ENCODE measurements around the gene PPTC7.
"Not testable (repeated sequence)": the region's sequence is repeated elsewhere in the genome, so short reads cannot be mapped to it uniquely, and the experiment has no call there.

The PPTC7 gene

GRCh38 chr12:110528277-110528839 lies 54.8 kb downstream of the PPTC7 start (continued):
- TF ChIP-seq, protein P1, sequence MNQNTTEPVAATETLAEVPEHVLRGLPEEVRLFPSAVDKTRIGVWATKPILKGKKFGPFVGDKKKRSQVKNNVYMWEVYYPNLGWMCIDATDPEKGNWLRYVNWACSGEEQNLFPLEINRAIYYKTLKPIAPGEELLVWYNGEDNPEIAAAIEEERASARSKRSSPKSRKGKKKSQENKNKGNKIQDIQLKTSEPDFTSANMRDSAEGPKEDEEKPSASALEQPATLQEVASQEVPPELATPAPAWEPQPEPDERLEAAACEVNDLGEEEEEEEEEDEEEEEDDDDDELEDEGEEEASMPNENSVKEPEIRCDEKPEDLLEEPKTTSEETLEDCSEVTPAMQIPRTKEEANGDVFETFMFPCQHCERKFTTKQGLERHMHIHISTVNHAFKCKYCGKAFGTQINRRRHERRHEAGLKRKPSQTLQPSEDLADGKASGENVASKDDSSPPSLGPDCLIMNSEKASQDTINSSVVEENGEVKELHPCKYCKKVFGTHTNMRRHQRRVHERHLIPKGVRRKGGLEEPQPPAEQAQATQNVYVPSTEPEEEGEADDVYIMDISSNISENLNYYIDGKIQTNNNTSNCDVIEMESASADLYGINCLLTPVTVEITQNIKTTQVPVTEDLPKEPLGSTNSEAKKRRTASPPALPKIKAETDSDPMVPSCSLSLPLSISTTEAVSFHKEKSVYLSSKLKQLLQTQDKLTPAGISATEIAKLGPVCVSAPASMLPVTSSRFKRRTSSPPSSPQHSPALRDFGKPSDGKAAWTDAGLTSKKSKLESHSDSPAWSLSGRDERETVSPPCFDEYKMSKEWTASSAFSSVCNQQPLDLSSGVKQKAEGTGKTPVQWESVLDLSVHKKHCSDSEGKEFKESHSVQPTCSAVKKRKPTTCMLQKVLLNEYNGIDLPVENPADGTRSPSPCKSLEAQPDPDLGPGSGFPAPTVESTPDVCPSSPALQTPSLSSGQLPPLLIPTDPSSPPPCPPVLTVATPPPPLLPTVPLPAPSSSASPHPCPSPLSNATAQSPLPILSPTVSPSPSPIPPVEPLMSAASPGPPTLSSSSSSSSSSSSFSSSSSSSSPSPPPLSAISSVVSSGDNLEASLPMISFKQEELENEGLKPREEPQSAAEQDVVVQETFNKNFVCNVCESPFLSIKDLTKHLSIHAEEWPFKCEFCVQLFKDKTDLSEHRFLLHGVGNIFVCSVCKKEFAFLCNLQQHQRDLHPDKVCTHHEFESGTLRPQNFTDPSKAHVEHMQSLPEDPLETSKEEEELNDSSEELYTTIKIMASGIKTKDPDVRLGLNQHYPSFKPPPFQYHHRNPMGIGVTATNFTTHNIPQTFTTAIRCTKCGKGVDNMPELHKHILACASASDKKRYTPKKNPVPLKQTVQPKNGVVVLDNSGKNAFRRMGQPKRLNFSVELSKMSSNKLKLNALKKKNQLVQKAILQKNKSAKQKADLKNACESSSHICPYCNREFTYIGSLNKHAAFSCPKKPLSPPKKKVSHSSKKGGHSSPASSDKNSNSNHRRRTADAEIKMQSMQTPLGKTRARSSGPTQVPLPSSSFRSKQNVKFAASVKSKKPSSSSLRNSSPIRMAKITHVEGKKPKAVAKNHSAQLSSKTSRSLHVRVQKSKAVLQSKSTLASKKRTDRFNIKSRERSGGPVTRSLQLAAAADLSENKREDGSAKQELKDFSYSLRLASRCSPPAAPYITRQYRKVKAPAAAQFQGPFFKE (tag by site-specific recombination; IDR thresholded peaks at IDR 0.05; ENCODE audit: borderline replicate concordance), result no peak
- no peak for TF ChIP-seq ZNF391 (tag by site-specific recombination; IDR thresholded peaks at IDR 0.05; ENCODE audit: borderline replicate concordance, low read depth)
- TF ChIP-seq ZNF596 (tag by site-specific recombination; IDR thresholded peaks at IDR 0.05), result no peak

GRCh38 chr12:110520876-110521712 lies 62.0 kb downstream of the PPTC7 start:
- H3K4me3 ChIP-seq (ENCODE audit: low read depth, low read length); H3K27ac ChIP-seq (ENCODE audit: extremely low read depth, low read depth, low read length); H3K9me3 ChIP-seq (ENCODE audit: control insufficient read depth, insufficient read depth, low read depth, low read length); H3K36me3 ChIP-seq (ENCODE audit: control insufficient read depth in 2 of 2, insufficient read depth in 1 of 2, low read length in 2 of 2); POLR2A ChIA-PET; H3K4me1 ChIP-seq (ENCODE audit: control insufficient read depth, insufficient read depth, low read length): not testable (repeated sequence)
- CTCF ChIA-PET, result interaction anchor here (2.2 kb wide), 1 partner anchor 80 kb away, joined by 10 read pairs; no protein-coding TSS in a partner anchor

DNA sequence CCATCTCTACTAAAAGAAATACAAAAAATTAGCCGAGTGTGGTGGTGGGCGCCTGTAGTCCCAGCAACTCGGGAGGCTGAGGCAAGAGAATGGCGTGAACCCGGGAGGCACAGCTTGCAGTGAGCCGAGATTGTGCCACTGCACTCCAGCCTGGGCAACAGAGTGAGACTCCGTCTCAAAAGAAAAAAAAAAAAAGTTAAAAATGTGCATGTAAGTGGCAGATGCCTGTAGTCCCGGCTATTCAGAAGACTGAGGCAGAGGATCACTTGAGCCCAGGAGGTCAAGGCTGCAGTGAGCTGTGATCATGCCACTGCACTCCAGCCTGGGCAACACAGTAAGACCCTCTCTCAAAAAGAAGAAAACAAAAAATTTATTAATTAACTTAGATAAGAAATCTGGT lies 65.1 kb downstream of the PPTC7 start:
- H3K4me1 ChIP-seq (ENCODE audit: control insufficient read depth, insufficient read depth, low read length); POLR2A ChIA-PET; H3K4me3 ChIP-seq (ENCODE audit: low read depth, low read length); H3K27ac ChIP-seq (ENCODE audit: extremely low read depth, low read depth, low read length); H3K36me3 ChIP-seq (ENCODE audit: control insufficient read depth in 2 of 2, insufficient read depth in 1 of 2, low read length in 2 of 2); H3K9me3 ChIP-seq (ENCODE audit: control insufficient read depth, insufficient read depth, low read depth, low read length): not testable (repeated sequence)
- TF ChIP-seq ZNF121 (tag by site-specific recombination; IDR thresholded peaks at IDR 0.05), result peak; percentile 96
- CTCF ChIA-PET, result interaction anchor here (0.7 kb wide), 1 partner anchor 83 kb away, joined by 3 read pairs; no protein-coding TSS in a partner anchor

- ChIA-PET POLR2A (no interaction called here), CTCF (no interaction called here)
These were observed 66.1 kb downstream of the PPTC7 start for GRCh38 chr12:110516995-110517394.

GRCh38 chr12:110514363-110514762 lies 68.8 kb downstream of the PPTC7 start:
- Histone ChIP-seq H3K4me3 (ENCODE audit: low read depth, low read length) (no peak overlapping the region), H3K9me3 (ENCODE audit: control insufficient read depth, insufficient read depth, low read depth, low read length) (no peaks in the 10 kb centered on the region), H3K4me1 (ENCODE audit: control insufficient read depth, insufficient read depth, low read length) (no peaks in the 10 kb centered on the region), H3K27ac (ENCODE audit: extremely low read depth, low read depth, low read length) (no peak overlapping the region), H3K36me3 (ENCODE audit: control insufficient read depth in 2 of 2, insufficient read depth in 1 of 2, low read length in 2 of 2) (no peaks in the 10 kb centered on the region)
- ChIA-PET CTCF (interaction anchor here (1.0 to 2.6 kb wide), 3 partner anchors 71 to 412 kb away, joined by 3 to 44 read pairs (median 5); no protein-coding TSS in a partner anchor), POLR2A (no interaction called here)
- TF ChIP-seq ZNF112 (tag by site-specific recombination; IDR thresholded peaks at IDR 0.05), result no peak
- peak; percentile 47; the same call in 1 of the 2 replicates for TF ChIP-seq ZNF664 (tag by site-specific recombination; IDR thresholded peaks at IDR 0.05)
- TF ChIP-seq REPIN1 (tag by site-specific recombination; IDR thresholded peaks at IDR 0.05; ENCODE audit: low read depth), result no peak
- TF ChIP-seq ZBTB48 (tag by site-specific recombination; IDR thresholded peaks at IDR 0.05), result no peak
- no peak for TF ChIP-seq ZNF341 (tag by site-specific recombination; IDR thresholded peaks at IDR 0.05; ENCODE audit: low read depth)
- peak; percentile 64; the same call in 1 of the 2 replicates for TF ChIP-seq SCRT1 (tag by site-specific recombination; IDR thresholded peaks at IDR 0.05; ENCODE audit: borderline replicate concordance)
- TF ChIP-seq, protein P2, sequence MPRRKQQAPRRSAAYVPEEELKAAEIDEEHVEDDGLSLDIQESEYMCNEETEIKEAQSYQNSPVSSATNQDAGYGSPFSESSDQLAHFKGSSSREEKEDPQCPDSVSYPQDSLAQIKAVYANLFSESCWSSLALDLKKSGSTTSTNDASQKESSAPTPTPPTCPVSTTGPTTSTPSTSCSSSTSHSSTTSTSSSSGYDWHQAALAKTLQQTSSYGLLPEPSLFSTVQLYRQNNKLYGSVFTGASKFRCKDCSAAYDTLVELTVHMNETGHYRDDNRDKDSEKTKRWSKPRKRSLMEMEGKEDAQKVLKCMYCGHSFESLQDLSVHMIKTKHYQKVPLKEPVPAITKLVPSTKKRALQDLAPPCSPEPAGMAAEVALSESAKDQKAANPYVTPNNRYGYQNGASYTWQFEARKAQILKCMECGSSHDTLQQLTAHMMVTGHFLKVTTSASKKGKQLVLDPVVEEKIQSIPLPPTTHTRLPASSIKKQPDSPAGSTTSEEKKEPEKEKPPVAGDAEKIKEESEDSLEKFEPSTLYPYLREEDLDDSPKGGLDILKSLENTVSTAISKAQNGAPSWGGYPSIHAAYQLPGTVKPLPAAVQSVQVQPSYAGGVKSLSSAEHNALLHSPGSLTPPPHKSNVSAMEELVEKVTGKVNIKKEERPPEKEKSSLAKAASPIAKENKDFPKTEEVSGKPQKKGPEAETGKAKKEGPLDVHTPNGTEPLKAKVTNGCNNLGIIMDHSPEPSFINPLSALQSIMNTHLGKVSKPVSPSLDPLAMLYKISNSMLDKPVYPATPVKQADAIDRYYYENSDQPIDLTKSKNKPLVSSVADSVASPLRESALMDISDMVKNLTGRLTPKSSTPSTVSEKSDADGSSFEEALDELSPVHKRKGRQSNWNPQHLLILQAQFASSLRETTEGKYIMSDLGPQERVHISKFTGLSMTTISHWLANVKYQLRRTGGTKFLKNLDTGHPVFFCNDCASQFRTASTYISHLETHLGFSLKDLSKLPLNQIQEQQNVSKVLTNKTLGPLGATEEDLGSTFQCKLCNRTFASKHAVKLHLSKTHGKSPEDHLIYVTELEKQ (tag by site-specific recombination; IDR thresholded peaks at IDR 0.05; ENCODE audit: borderline replicate concordance), result no peak
- TF ChIP-seq SCRT2 (tag by site-specific recombination; IDR thresholded peaks at IDR 0.05), result peak; percentile 74
- TF ChIP-seq HOXD13 (CRISPR knock-in tag; IDR thresholded peaks at IDR 0.05; ENCODE audit: borderline replicate concordance), result no peak
- no peak for TF ChIP-seq ZNF16 (tag by site-specific recombination; IDR thresholded peaks at IDR 0.05; ENCODE audit: low read depth)
- no peak for TF ChIP-seq ZNF140 (tag by site-specific recombination; IDR thresholded peaks at IDR 0.05)

More at GRCh38 chr12:110516995-110517394, 66.1 kb downstream of the PPTC7 start:
- H3K36me3 ChIP-seq (ENCODE audit: control insufficient read depth in 2 of 2, insufficient read depth in 1 of 2, low read length in 2 of 2), result no peaks in the 10 kb centered on the region
- TF ChIP-seq ZNF777 (tag by site-specific recombination; IDR thresholded peaks at IDR 0.05; ENCODE audit: borderline replicate concordance) (no peak), ZNF121 (tag by site-specific recombination; IDR thresholded peaks at IDR 0.05) (peak; percentile 97)
- H3K4me1 ChIP-seq (ENCODE audit: control insufficient read depth, insufficient read depth, low read length), result no peaks in the 10 kb centered on the region
- no peaks in the 10 kb centered on the region for H3K9me3 ChIP-seq (ENCODE audit: control insufficient read depth, insufficient read depth, low read depth, low read length)
- no peak overlapping the region for H3K4me3 ChIP-seq (ENCODE audit: low read depth, low read length)
- H3K27ac ChIP-seq (ENCODE audit: extremely low read depth, low read depth, low read length), result no peak overlapping the region
